Mesenchymal stem cell (in vitro differentiated cells and primary cell): ENCODE data around the gene HIRA.

Experiments
- DNase-seq: peaks from one replicate; pipeline ENCODE4 v3.0.0-alpha.2; 2013
- H2AFZ ChIP-seq: one replicate; pipeline ENCODE4 v1.6.1; 2013; ENCODE audit warnings: low read depth, mild to moderate bottlenecking, control low read depth, inconsistent platforms, low read length, moderate library complexity
- H2AK5ac ChIP-seq: 2 replicates; pipeline ENCODE4 v1.6.1; 2013; ENCODE audit warnings: low read length, moderate library complexity, mild to moderate bottlenecking, inconsistent platforms; ENCODE audit not compliant: severe bottlenecking
- H2BK120ac ChIP-seq: one replicate; pipeline ENCODE4 v1.6.1; 2013; ENCODE audit warnings: low read depth, mild to moderate bottlenecking, inconsistent platforms, low read length, moderate library complexity
- H2BK12ac ChIP-seq, 2 experiments: one replicate each; pipeline ENCODE4 v1.6.1; 2013; ENCODE audit warnings: inconsistent platforms in 2 of 2, low read length in 2 of 2, mild to moderate bottlenecking in 2 of 2, moderate library complexity in 2 of 2, control low read depth in 1 of 2
- H2BK15ac ChIP-seq: one replicate; pipeline ENCODE4 v1.6.1; 2013; ENCODE audit warnings: mild to moderate bottlenecking, low read depth, inconsistent platforms; ENCODE audit not compliant: poor library complexity, severe bottlenecking
- H2BK5ac ChIP-seq: 2 replicates; pipeline ENCODE4 v1.6.1; 2013; ENCODE audit warnings: low read depth, mild to moderate bottlenecking, low read length, control low read depth, inconsistent platforms; ENCODE audit not compliant: poor library complexity, severe bottlenecking
- H3K14ac ChIP-seq, 2 experiments: one replicate each; pipeline ENCODE4 v1.6.1; 2013; ENCODE audit warnings: inconsistent platforms in 2 of 2, low read length in 2 of 2, control low read depth in 1 of 2, mild to moderate bottlenecking in 1 of 2, moderate library complexity in 1 of 2
- H3K18ac ChIP-seq, 2 experiments: one replicate each; pipeline ENCODE4 v1.6.1; 2013; ENCODE audit warnings: inconsistent platforms in 2 of 2, low read length in 2 of 2, control low read depth in 1 of 2, low read depth in 1 of 2, mild to moderate bottlenecking in 1 of 2
- H3K23ac ChIP-seq, 2 experiments: one replicate each; pipeline ENCODE4 v1.6.1; 2013; ENCODE audit warnings: inconsistent platforms in 2 of 2, low read length in 2 of 2, mild to moderate bottlenecking in 2 of 2, moderate library complexity in 2 of 2, control low read depth in 1 of 2
- H3K27ac ChIP-seq: 2 replicates; pipeline ENCODE4 v1.5.1; 2013; ENCODE audit warnings: mild to moderate bottlenecking, moderate library complexity, low read length, control low read depth, inconsistent platforms; ENCODE audit not compliant: poor library complexity, severe bottlenecking
- H3K27me3 ChIP-seq, 2 experiments: 2 replicates each; pipeline versions ENCODE4 v1.6.1 to v1.7.0; 2013; ENCODE audit warnings: low read length in 2 of 2, mild to moderate bottlenecking in 2 of 2, moderate library complexity in 2 of 2, control low read depth in 1 of 2, inconsistent platforms in 1 of 2; ENCODE audit not compliant: control insufficient read depth in 1 of 2, insufficient read depth in 1 of 2
- H3K36me3 ChIP-seq, 2 experiments: 2 replicates each; pipeline versions ENCODE4 v1.6.1 to v1.7.0; 2013; ENCODE audit warnings: low read length in 2 of 2, control low read depth in 1 of 2, inconsistent platforms in 1 of 2, low read depth in 1 of 2, mild to moderate bottlenecking in 1 of 2; ENCODE audit not compliant: insufficient read depth in 2 of 2, control insufficient read depth in 1 of 2
- H3K4ac ChIP-seq, 2 experiments: one replicate each; pipeline ENCODE4 v1.6.1; 2013; ENCODE audit warnings: inconsistent platforms in 2 of 2, low read length in 2 of 2, mild to moderate bottlenecking in 2 of 2, moderate library complexity in 2 of 2, control low read depth in 1 of 2, low read depth in 1 of 2
- H3K4me1 ChIP-seq: 2 replicates; pipeline ENCODE4 v1.6.1; 2013; ENCODE audit warnings: low read depth, low read length, control low read depth; ENCODE audit not compliant: control insufficient read depth, insufficient read depth
- H3K4me2 ChIP-seq: 2 replicates; pipeline ENCODE4 v1.6.1; 2013; ENCODE audit warnings: low read length, mild to moderate bottlenecking, inconsistent platforms; ENCODE audit not compliant: poor library complexity, severe bottlenecking
- H3K4me3 ChIP-seq, 2 experiments: 2 replicates each; pipeline versions ENCODE4 v1.5.1 to v1.7.0; 2013; ENCODE audit warnings: low read length in 2 of 2, mild to moderate bottlenecking in 2 of 2, control low read depth in 1 of 2, low read depth in 1 of 2; ENCODE audit not compliant: insufficient read depth in 1 of 2
- H3K79me1 ChIP-seq: replicated peaks from 2 replicates; pipeline ENCODE4 v1.6.1; 2013; ENCODE audit warnings: mild to moderate bottlenecking, control low read depth, low read length, inconsistent platforms; ENCODE audit not compliant: poor library complexity, severe bottlenecking
- H3K9ac ChIP-seq: 2 replicates; pipeline ENCODE4 v1.7.0; 2013; ENCODE audit warnings: mild to moderate bottlenecking, low read length, moderate library complexity
- H3K9me3 ChIP-seq: 2 replicates; pipeline ENCODE4 v1.7.0; 2013; ENCODE audit warnings: mild to moderate bottlenecking, low read length; ENCODE audit not compliant: control insufficient read depth
- H4K8ac ChIP-seq: one replicate; pipeline ENCODE4 v1.6.1; 2013; ENCODE audit warnings: inconsistent platforms, mild to moderate bottlenecking, low read length, moderate library complexity
- H4K91ac ChIP-seq: one replicate; pipeline ENCODE4 v1.6.1; 2013; ENCODE audit warnings: mild to moderate bottlenecking, low read length, inconsistent platforms
- WGBS: methylation state at CpG from one replicate; pipeline ENCODE4 v1.1.7; 2013; ENCODE audit warnings: mixed read lengths; 5-methylcytosine and 5-hydroxymethylcytosine counted together

Gene HIRA

DNA sequence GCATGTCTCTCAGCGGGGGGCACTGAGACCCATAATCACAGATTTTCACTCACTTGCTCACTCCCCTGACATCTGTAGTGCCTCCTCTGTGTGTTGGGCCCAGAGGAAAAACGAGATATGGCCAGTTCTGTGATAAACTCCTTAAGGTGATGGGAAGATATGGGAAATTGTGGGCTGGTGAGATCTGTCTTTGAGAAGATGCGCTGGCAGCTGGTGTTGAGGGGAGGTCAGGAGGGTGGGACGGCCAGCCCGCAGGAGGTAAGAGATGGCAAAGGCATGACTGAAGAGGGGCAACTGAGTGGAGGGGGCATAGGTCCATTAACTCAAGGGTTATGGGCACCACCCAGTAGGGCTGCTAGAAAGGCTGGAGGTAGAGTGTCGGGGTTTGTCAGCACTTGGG is 79.9 kb downstream of the HIRA start:
- peaks cover 63 to 93% of the 10 kb centered on the region in 2 experiments for H3K36me3 ChIP-seq
- 97% methylated on average over 6 of the region's 6 CpGs for WGBS
- no peak overlapping the region for H3K9ac ChIP-seq
- no peak overlapping the region for H3K4me3 ChIP-seq
- no peak for DNase-seq
- no peak overlapping the region for H4K91ac ChIP-seq
- H3K4me1 ChIP-seq: peaks cover 2% of the 10 kb centered on the region
- H2BK120ac ChIP-seq: no peak overlapping the region
- H3K14ac ChIP-seq: no peak overlapping the region
- no peak overlapping the region for H2BK5ac ChIP-seq
- H3K27ac ChIP-seq: no peak overlapping the region
- H3K4me2 ChIP-seq: no peak overlapping the region
- no peak overlapping the region for H3K23ac ChIP-seq
- H2BK15ac ChIP-seq: no peak overlapping the region
- peaks cover 4% of the 10 kb centered on the region for H3K79me1 ChIP-seq
- H3K9me3 ChIP-seq: no peaks in the 10 kb centered on the region
- H3K18ac ChIP-seq: no peak overlapping the region
- H2AFZ ChIP-seq: no peak overlapping the region
- H2BK12ac ChIP-seq: no peak overlapping the region
- no peaks in the 10 kb centered on the region for H3K27me3 ChIP-seq
- H4K8ac ChIP-seq: no peak overlapping the region
- H2AK5ac ChIP-seq: no peak overlapping the region
- H3K4ac ChIP-seq: no peak overlapping the region

DNA sequence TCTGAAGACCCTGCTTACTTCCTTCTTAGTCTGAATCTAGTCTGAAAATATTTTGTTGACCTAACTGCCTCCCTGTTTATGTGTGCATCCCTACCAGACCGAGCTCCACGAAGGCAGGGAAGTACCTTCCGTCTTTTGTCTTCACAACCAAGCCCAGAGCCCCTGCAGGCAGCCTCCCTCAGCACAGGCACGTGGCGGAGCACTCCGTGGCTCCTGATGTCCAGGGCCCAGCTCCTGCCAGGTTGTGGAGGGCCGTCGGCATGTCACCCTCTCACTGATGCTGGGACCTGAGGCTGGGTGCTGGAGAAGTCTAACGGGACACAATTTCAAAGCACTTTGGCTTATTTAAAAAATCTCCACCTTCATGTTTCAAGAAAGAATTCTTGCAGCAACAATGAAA is 80.6 kb downstream of the HIRA start:
- H3K18ac ChIP-seq: no peak overlapping the region
- WGBS: 98% methylated on average over 9 of the region's 9 CpGs

DNA sequence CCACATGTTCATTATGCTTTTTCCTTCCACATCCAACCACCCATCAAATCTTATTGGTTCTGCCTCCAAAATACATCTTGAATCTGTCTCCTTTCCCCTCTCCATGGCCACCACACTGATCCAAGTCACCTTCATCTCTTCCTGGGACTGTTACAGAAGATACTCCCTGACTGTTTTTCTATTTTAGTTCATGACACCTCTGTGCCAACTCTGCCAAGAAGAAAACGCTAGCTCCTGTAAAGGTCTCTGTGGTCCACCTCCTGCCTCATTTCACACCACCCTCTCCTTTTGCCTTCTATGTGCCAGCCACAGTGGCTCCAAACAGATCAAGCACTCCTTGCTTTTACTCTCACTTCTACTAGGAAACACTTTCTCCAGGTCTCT is 81.1 kb downstream of the HIRA start:
- Histone ChIP-seq H3K14ac (no peak overlapping the region), H3K9me3 (no peaks in the 10 kb centered on the region), H2AK5ac (no peak overlapping the region), H4K91ac (no peak overlapping the region), H3K18ac (no peak overlapping the region), H2BK120ac (no peak overlapping the region), H3K23ac (no peak overlapping the region), H2BK12ac (no peak overlapping the region), H2BK5ac (no peak overlapping the region), H3K36me3 (peaks cover 56 to 92% of the 10 kb centered on the region in 2 experiments), H3K4me2 (no peak overlapping the region), H3K27me3 (no peaks in the 10 kb centered on the region), H3K4me3 (no peak overlapping the region), H3K27ac (no peak overlapping the region), H3K4ac (no peak overlapping the region), H2AFZ (no peak overlapping the region), H2BK15ac (no peak overlapping the region), H3K9ac (no peak overlapping the region), H4K8ac (no peak overlapping the region), H3K4me1 (peaks cover 2% of the 10 kb centered on the region), H3K79me1 (peaks cover 6% of the 10 kb centered on the region)
- DNase-seq: no peak
- WGBS: 96% methylated on average over 1 of the region's 1 CpG

More for the DNA sequence above, 80.6 kb downstream of the HIRA start:
- H3K9ac ChIP-seq: no peak overlapping the region
- no peak overlapping the region for H3K23ac ChIP-seq
- no peak overlapping the region for H2AK5ac ChIP-seq
- no peak overlapping the region for H2AFZ ChIP-seq
- H3K4me3 ChIP-seq: no peak overlapping the region
- peaks cover 2% of the 10 kb centered on the region for H3K4me1 ChIP-seq
- no peak overlapping the region for H2BK120ac ChIP-seq
- H3K9me3 ChIP-seq: no peaks in the 10 kb centered on the region
- H3K14ac ChIP-seq: no peak overlapping the region
- H3K27me3 ChIP-seq: no peaks in the 10 kb centered on the region
- H3K79me1 ChIP-seq: peaks cover 4% of the 10 kb centered on the region
- no peak overlapping the region for H2BK12ac ChIP-seq
- H2BK15ac ChIP-seq: no peak overlapping the region
- H4K8ac ChIP-seq: no peak overlapping the region
- no peak overlapping the region for H3K4me2 ChIP-seq
- DNase-seq: no peak
- peaks cover 59 to 92% of the 10 kb centered on the region in 2 experiments for H3K36me3 ChIP-seq
- H2BK5ac ChIP-seq: no peak overlapping the region
- H4K91ac ChIP-seq: no peak overlapping the region
- no peak overlapping the region for H3K4ac ChIP-seq
- H3K27ac ChIP-seq: no peak overlapping the region

DNA sequence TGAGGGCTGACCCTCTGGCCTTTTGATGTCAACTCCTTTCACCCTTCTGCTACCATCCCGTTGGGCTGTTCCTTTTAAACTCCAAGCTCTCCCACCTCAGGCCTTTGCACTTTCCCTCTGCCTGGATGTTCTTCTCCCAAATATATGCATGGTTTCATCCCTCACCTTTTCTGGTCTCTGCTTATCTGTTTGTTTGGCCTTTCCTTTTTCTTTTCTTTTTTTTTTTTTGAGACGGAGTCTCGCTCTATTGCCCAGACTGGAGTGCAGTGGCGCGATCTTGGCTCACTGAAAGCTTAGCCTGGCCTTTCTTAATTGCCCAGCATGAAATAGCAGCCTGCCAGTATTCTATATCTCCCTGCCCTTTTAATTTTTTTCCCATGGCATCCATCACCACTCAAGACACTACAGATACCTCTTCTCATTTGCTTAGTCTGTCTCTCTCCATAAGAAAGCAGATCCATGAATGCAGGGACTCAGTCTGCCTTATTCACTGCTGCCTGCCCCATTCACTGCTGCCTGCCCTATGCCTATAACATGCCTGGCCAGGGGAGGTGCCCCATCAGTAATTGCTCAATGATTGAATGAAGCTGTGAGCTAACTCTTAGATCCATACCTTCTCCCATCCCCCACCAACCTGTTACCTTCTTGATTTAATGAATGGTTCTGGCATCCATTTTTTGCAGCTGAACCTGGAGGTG is 81.6 kb downstream of the HIRA start:
- H3K27ac ChIP-seq: no peak overlapping the region
- no peak overlapping the region for H3K9ac ChIP-seq
- H3K4ac ChIP-seq: no peak overlapping the region
- no peak overlapping the region for H4K91ac ChIP-seq
- no peak overlapping the region for H4K8ac ChIP-seq
- no peak overlapping the region for H3K23ac ChIP-seq
- H3K4me2 ChIP-seq: no peak overlapping the region
- no peak overlapping the region for H3K4me3 ChIP-seq
- no peak overlapping the region for H2BK12ac ChIP-seq
- no peak overlapping the region for H2AK5ac ChIP-seq
- no peaks in the 10 kb centered on the region for H3K9me3 ChIP-seq
- peaks cover 2% of the 10 kb centered on the region for H3K4me1 ChIP-seq
- DNase-seq: no peak
- no peak overlapping the region for H2BK15ac ChIP-seq
- no peak overlapping the region for H2BK120ac ChIP-seq
- H3K18ac ChIP-seq: no peak overlapping the region
- WGBS: 96% methylated on average over 5 of the region's 5 CpGs
- no peak overlapping the region for H3K14ac ChIP-seq
- H2BK5ac ChIP-seq: no peak overlapping the region
- peaks cover 8% of the 10 kb centered on the region for H3K79me1 ChIP-seq
- H3K36me3 ChIP-seq: peaks cover 58 to 92% of the 10 kb centered on the region in 2 experiments
- no peaks in the 10 kb centered on the region for H3K27me3 ChIP-seq
- no peak overlapping the region for H2AFZ ChIP-seq
